Measurements from ENCODE around the gene SLCO4A1.

DNA sequence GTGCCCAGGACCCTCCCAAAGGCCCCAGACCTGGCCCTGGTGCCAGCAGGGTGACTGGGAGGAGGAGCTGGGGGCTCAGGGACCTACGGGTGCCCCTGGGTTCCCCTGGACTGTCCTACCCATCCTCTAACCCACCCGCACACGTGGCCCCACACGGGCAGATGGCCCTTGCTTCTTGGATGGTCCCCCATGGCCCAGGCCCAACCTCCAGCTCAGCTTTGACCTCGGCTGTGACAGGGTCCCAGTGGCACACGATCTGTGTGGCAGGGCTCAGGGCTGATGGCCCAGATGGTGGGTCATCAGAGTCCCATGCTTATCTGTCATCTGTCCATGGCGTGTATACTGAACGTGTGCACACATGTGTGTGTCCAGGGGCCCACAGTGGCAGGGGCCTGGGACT, 70.3 kb downstream of the SLCO4A1 start:
- no peak for TF ChIP-seq POLR2A (IDR thresholded peaks at IDR 0.05)
- no peak for TF ChIP-seq CTCF (IDR thresholded peaks at IDR 0.05)
- TF ChIP-seq POLR2AphosphoS5 (IDR thresholded peaks at IDR 0.05): no peak
- no peak for TF ChIP-seq EP300 (IDR thresholded peaks at IDR 0.05)
